Neural progenitor cell (in vitro differentiated cells): ENCODE measurements around the gene DNAJC5. TPM values are rescaled to one million over a fixed set of nuclear protein-coding genes. Genes with fewer than 3 reads are reported as not detected.

Experiments
- DNase-seq: peaks from one replicate; pipeline ENCODE4 v3.0.0-alpha.2; 2016; ENCODE audit warnings: low spot score
- H2AFZ ChIP-seq: fragments of 200-600 bp; sonication (generic); replicated peaks from 2 replicates; pipeline ENCODE4 v1.6.1; 2016; ENCODE audit warnings: antibody characterized with exemption
- H3F3A ChIP-seq: fragments of 200-600 bp; sonication (generic); 2 replicates; pipeline ENCODE4 v1.6.1; 2016; ENCODE audit warnings: antibody characterized with exemption, low read depth
- H3K27ac ChIP-seq: fragments of 200-600 bp; sonication (generic); 2 replicates; pipeline ENCODE4 v1.5.1; 2016; ENCODE audit warnings: mild to moderate bottlenecking
- H3K27me3 ChIP-seq: fragments of 200-600 bp; sonication (generic); 2 replicates; pipeline ENCODE4 v1.6.1; 2016; ENCODE audit warnings: mild to moderate bottlenecking, moderate library complexity
- H3K36me3 ChIP-seq: fragments of 200-600 bp; sonication (generic); 2 replicates; pipeline ENCODE4 v1.5.1; 2016
- H3K4me1 ChIP-seq: fragments of 200-600 bp; sonication (generic); 2 replicates; pipeline ENCODE4 v1.6.1; 2016; ENCODE audit warnings: mixed run types
- H3K4me2 ChIP-seq: fragments of 200-600 bp; sonication (generic); 2 replicates; pipeline ENCODE4 v1.6.1; 2016
- H3K4me3 ChIP-seq: fragments of 200-600 bp; sonication (generic); 2 replicates; pipeline ENCODE4 v1.5.1; 2016
- H3K79me2 ChIP-seq: fragments of 200-600 bp; sonication (generic); 2 replicates; pipeline ENCODE4 v1.6.1; 2016; ENCODE audit warnings: low read depth
- H3K9ac ChIP-seq: fragments of 200-600 bp; sonication (generic); 2 replicates; pipeline ENCODE4 v1.6.1; 2016
- H3K9me3 ChIP-seq: fragments of 200-600 bp; sonication (generic); 2 replicates; pipeline ENCODE4 v1.5.1; 2016; ENCODE audit warnings: low read depth
- H4K20me1 ChIP-seq: fragments of 200-600 bp; sonication (generic); 2 replicates; pipeline ENCODE4 v1.6.1; 2016; ENCODE audit warnings: low read depth
- H3K27ac Mint-ChIP-seq: 3 replicates; pipeline ENCODE4 v1.8.0; 2021; ENCODE audit warnings: mixed read lengths
- H3K27me3 Mint-ChIP-seq: 2 replicates; pipeline ENCODE4 v1.8.0; 2022; ENCODE audit warnings: low read depth, mild to moderate bottlenecking, inconsistent platforms, moderate library complexity, mixed read lengths; ENCODE audit not compliant: insufficient read depth
- H3K36me3 Mint-ChIP-seq: 3 replicates; pipeline ENCODE4 v1.8.0; 2021; ENCODE audit warnings: mixed read lengths
- H3K4me1 Mint-ChIP-seq: 3 replicates; pipeline ENCODE4 v1.8.0; 2021; ENCODE audit warnings: mixed read lengths
- H3K4me3 Mint-ChIP-seq: 3 replicates; pipeline ENCODE4 v1.8.0; 2021; ENCODE audit warnings: mild to moderate bottlenecking, moderate library complexity, mixed read lengths
- H3K9me3 Mint-ChIP-seq: 3 replicates; pipeline ENCODE4 v1.8.0; 2020; ENCODE audit warnings: mixed read lengths
- CTCF ChIP-seq: fragments of 200-600 bp; sonication (generic); IDR thresholded peaks from 2 replicates; pipeline ENCODE4 v1.5.1; 2017; ENCODE audit warnings: antibody characterized with exemption, mild to moderate bottlenecking
- EZH2 ChIP-seq: fragments of 200-600 bp; sonication (generic); IDR thresholded peaks from 2 replicates; pipeline ENCODE4 v1.6.1; 2017; ENCODE audit warnings: antibody characterized with exemption, mild to moderate bottlenecking, moderate library complexity
- EZH2phosphoT487 ChIP-seq: fragments of 200-600 bp; sonication (generic); IDR thresholded peaks from 2 replicates; pipeline ENCODE4 v1.6.1; 2017; ENCODE audit warnings: antibody characterized with exemption
- total RNA-seq: library from RNA; depleted of rRNA; stranded (reverse); fragments of >200 nt; gene quantifications from 2 replicates; pipeline ENCODE4 v1.2.3, GENCODE V29; 2015; ENCODE audit warnings: low replicate concordance

Gene DNAJC5
- total RNA-seq, 1 donor from 2014 or later = 17.2 TPM

- no peaks in the 10 kb centered on the region for H3K9me3 Mint-ChIP-seq
- peaks cover 2% of the 10 kb centered on the region for H3K36me3 Mint-ChIP-seq
- H3K4me1 ChIP-seq = peaks cover 23% of the 10 kb centered on the region
- H3K4me2 ChIP-seq = no peak overlapping the region
- peaks cover 41% of the 10 kb centered on the region for H3F3A ChIP-seq
- H3K36me3 ChIP-seq = no peaks in the 10 kb centered on the region
- H4K20me1 ChIP-seq = no peaks in the 10 kb centered on the region
- H3K9ac ChIP-seq = no peak overlapping the region
- H3K27me3 Mint-ChIP-seq = peaks cover 4% of the 10 kb centered on the region
- H3K79me2 ChIP-seq = peaks cover 21% of the 10 kb centered on the region
- H3K27me3 ChIP-seq = no peaks in the 10 kb centered on the region
- DNase-seq = no peak
- no peak overlapping the region for H3K27ac ChIP-seq
- H2AFZ ChIP-seq = no peak overlapping the region
- H3K9me3 ChIP-seq = no peaks in the 10 kb centered on the region
- H3K4me3 ChIP-seq = no peak overlapping the region
- H3K4me3 Mint-ChIP-seq = no peak overlapping the region
- H3K27ac Mint-ChIP-seq = no peak overlapping the region
- H3K4me1 Mint-ChIP-seq = peaks cover 40% of the 10 kb centered on the region
- TF ChIP-seq EZH2phosphoT487 = no peak
- TF ChIP-seq CTCF = no peak
- TF ChIP-seq EZH2 = no peak
Measured at GRCh38 chr20:63861981-63862901, 32.7 kb upstream of the DNAJC5 start.

GRCh38 chr20:63863021-63863797 lies 31.7 kb upstream of the DNAJC5 start:
- peak overlapping the region; percentile 79 for H3K4me3 ChIP-seq
- no peak for DNase-seq
- no peaks in the 10 kb centered on the region for H3K27me3 ChIP-seq
- Mint-ChIP-seq H3K4me1 (peaks cover 32% of the 10 kb centered on the region), H3K4me3 (peak overlapping the region; percentile 98), H3K36me3 (peaks cover 4% of the 10 kb centered on the region), H3K27ac (no peak overlapping the region), H3K9me3 (no peaks in the 10 kb centered on the region), H3K27me3 (peaks cover 4% of the 10 kb centered on the region)
- H3K4me2 ChIP-seq = peak overlapping the region; percentile 87
- H3K4me1 ChIP-seq = peaks cover 21% of the 10 kb centered on the region
- H3K36me3 ChIP-seq = no peaks in the 10 kb centered on the region
- no peaks in the 10 kb centered on the region for H3K9me3 ChIP-seq
- H3K79me2 ChIP-seq = peaks cover 31% of the 10 kb centered on the region
- peaks cover 32% of the 10 kb centered on the region for H3F3A ChIP-seq
- no peak overlapping the region for H2AFZ ChIP-seq
- H4K20me1 ChIP-seq = no peaks in the 10 kb centered on the region
- TF ChIP-seq CTCF (no peak), EZH2phosphoT487 (no peak), EZH2 (no peak)
- H3K9ac ChIP-seq = no peak overlapping the region
- H3K27ac ChIP-seq = no peak overlapping the region

GRCh38 chr20:63863798-63864544 lies 31.0 kb upstream of the DNAJC5 start:
- no peaks in the 10 kb centered on the region for H3K9me3 ChIP-seq
- peaks cover 24% of the 10 kb centered on the region for H3K4me1 Mint-ChIP-seq
- peaks cover 13% of the 10 kb centered on the region for H3K4me1 ChIP-seq
- H3K4me3 Mint-ChIP-seq = peak overlapping the region; percentile 98
- H3K27ac Mint-ChIP-seq = no peak overlapping the region
- peaks cover 6% of the 10 kb centered on the region for H3K36me3 Mint-ChIP-seq
- TF ChIP-seq EZH2 (no peak), CTCF (peak; percentile 65)
- peaks cover under 1% of the 10 kb centered on the region for H3K27me3 Mint-ChIP-seq
- H3K4me3 ChIP-seq = peak overlapping the region; percentile 79
- H2AFZ ChIP-seq = peak overlapping the region; percentile 64
- H4K20me1 ChIP-seq = no peaks in the 10 kb centered on the region
- H3K27ac ChIP-seq = no peak overlapping the region
- peak overlapping the region; percentile 87 for H3K4me2 ChIP-seq
- no peaks in the 10 kb centered on the region for H3K9me3 Mint-ChIP-seq
- peaks cover 37% of the 10 kb centered on the region for H3K79me2 ChIP-seq
- H3K9ac ChIP-seq = peak overlapping the region; percentile 35
- DNase-seq = peak; percentile 91
- no peaks in the 10 kb centered on the region for H3K36me3 ChIP-seq
- peaks cover 24% of the 10 kb centered on the region for H3F3A ChIP-seq
- H3K27me3 ChIP-seq = no peaks in the 10 kb centered on the region
